ENCODE results near the gene DNAJB14. TPM values are rescaled to one million over a fixed set of nuclear protein-coding genes. Genes with fewer than 3 reads are reported as not detected.
A peak's percentile ranks its signal among the peaks of the same experiment; 100 is the strongest.

The DNAJB14 gene
- total RNA-seq, 5 donors from 2014 or later (not counting 1 experiment from before 2014, with no cell fraction given), result 48.9 to 66.5 (median 61.7) TPM

- Mint-ChIP-seq H3K9me3 (peaks cover 0 to 13% (median 0%) of the 10 kb centered on the region in 3 donors), H3K36me3 (peaks cover 47% of the 10 kb centered on the region), H3K4me1 (peaks cover 48 to 60% (median 49%) of the 10 kb centered on the region in 3 donors), H3K27me3 (no peaks in the 10 kb centered on the region), H3K27ac (no peak overlapping the region), H3K4me3 (peak overlapping the region in 1 of 3 donors; percentile 17)
- no peak for DNase-seq
- H3K27me3 ChIP-seq (replicated peaks in 1 of 2; ENCODE audit: control insufficient read depth in 2 of 2, extremely low read depth in 1 of 2, insufficient read depth in 2 of 2, low read length in 1 of 2), result no peaks in the 10 kb centered on the region
- ChIA-PET CTCF (interaction anchor here (0.6 to 1.7 kb wide), 3 partner anchors 14 to 1530 kb away, joined by 3 to 6 read pairs (median 3); no protein-coding TSS in a partner anchor), POLR2A (interaction anchor here in 1 of 2 donors (0.7 kb wide), 1 partner anchor 14 kb away, joined by 4 read pairs; no protein-coding TSS in a partner anchor)
- peaks cover 5 to 8% of the 10 kb centered on the region in 2 donors for H3K36me3 ChIP-seq (ENCODE audit: control insufficient read depth in 2 of 2, extremely low read depth in 1 of 2, insufficient read depth in 1 of 2, low read length in 1 of 2)
- peaks cover 0 to 10% of the 10 kb centered on the region in 2 experiments for H3K4me1 ChIP-seq (ENCODE audit: control insufficient read depth in 1 of 2, extremely low read depth in 1 of 2, insufficient read depth in 2 of 2, low read length in 2 of 2)
- no peak overlapping the region for H3K4me3 ChIP-seq (ENCODE audit: control insufficient read depth in 1 of 2, extremely low read depth in 1 of 2, low read length in 1 of 2)
- peaks cover 5% of the 10 kb centered on the region for H3K9me3 ChIP-seq
- H3K27ac ChIP-seq (ENCODE audit: low read length), result no peak overlapping the region
- ATAC-seq (replicated peaks in 1 of 4), result no peak
Observed at GRCh38 chr4:99934891-99935290, 11.5 kb downstream of the DNAJB14 start.

GRCh38 chr4:99927566-99927965, 18.9 kb downstream of the DNAJB14 start:
- POLR2A ChIA-PET, result interaction anchor here in 1 of 2 donors (1.5 kb wide), 1 partner anchor 21 kb away, joined by 4 read pairs; no protein-coding TSS in a partner anchor
- H3K4me3 Mint-ChIP-seq, result no peak overlapping the region
- H3K27ac ChIP-seq (ENCODE audit: low read length), result no peak overlapping the region
- WGBS (ENCODE audit: insufficient coverage), result no CpG with 5 or more reads among the region's 2 CpGs
- H3K4me1 ChIP-seq (ENCODE audit: control insufficient read depth in 1 of 2, extremely low read depth in 1 of 2, insufficient read depth in 2 of 2, low read length in 2 of 2), result peaks cover 3 to 6% of the 10 kb centered on the region in 2 experiments
- peaks cover 3 to 28% of the 10 kb centered on the region in 2 donors for H3K36me3 ChIP-seq (ENCODE audit: control insufficient read depth in 2 of 2, extremely low read depth in 1 of 2, insufficient read depth in 1 of 2, low read length in 1 of 2)
- no peaks in the 10 kb centered on the region for H3K27me3 ChIP-seq (replicated peaks in 1 of 2; ENCODE audit: control insufficient read depth in 2 of 2, extremely low read depth in 1 of 2, insufficient read depth in 2 of 2, low read length in 1 of 2)
- H3K27ac Mint-ChIP-seq, result peak overlapping the region in 1 of 2 donors; percentile 3
- no peaks in the 10 kb centered on the region for H3K27me3 Mint-ChIP-seq
- CTCF ChIA-PET, result interaction anchor here (0.6 to 1.4 kb wide), 3 partner anchors 15 to 43 kb away, joined by 3 to 4 read pairs (median 4); no protein-coding TSS in a partner anchor
- no peaks in the 10 kb centered on the region for H3K9me3 Mint-ChIP-seq
- peaks cover 29% of the 10 kb centered on the region for H3K36me3 Mint-ChIP-seq
- H3K4me3 ChIP-seq (ENCODE audit: control insufficient read depth in 1 of 2, extremely low read depth in 1 of 2, low read length in 1 of 2), result no peak overlapping the region
- ATAC-seq (replicated peaks in 1 of 4) (no peak), DNase-seq (no peak)
- H3K9me3 ChIP-seq, result no peaks in the 10 kb centered on the region
- H3K4me1 Mint-ChIP-seq, result peaks cover 46 to 53% (median 49%) of the 10 kb centered on the region in 3 donors

DNA sequence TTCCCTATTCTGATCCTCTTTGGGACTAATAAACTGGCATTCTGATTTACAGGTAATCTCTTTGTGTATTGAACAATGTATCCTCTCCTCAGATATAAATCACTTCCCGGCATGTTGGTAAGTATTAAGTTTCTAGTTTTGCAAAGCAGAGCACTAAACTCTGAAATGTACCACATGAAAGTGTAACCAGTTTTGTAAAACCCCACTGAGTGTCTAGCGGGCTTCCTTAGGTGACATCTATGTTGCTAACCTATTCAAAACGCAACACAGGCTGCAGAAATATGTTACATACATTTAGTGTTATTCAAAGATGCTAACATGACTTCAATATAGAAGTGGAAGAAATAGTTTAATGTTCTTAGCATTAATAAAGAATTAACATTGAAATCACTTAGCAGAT, 25.2 kb downstream of the DNAJB14 start:
- peak in 7 of 35 experiments; percentile 3 to 46 (median 7) for DNase-seq
- WGBS (ENCODE audit: insufficient coverage), result no CpG with 5 or more reads among the region's 3 CpGs
- Histone ChIP-seq H3K4me3 (ENCODE audit: control insufficient read depth in 1 of 2, extremely low read depth in 1 of 2, low read length in 1 of 2) (no peak overlapping the region), H3K9me3 (peaks cover 10% of the 10 kb centered on the region), H3K27ac (ENCODE audit: low read length) (no peak overlapping the region), H3K27me3 (replicated peaks in 1 of 2; ENCODE audit: control insufficient read depth in 2 of 2, extremely low read depth in 1 of 2, insufficient read depth in 2 of 2, low read length in 1 of 2) (no peaks in the 10 kb centered on the region), H3K4me1 (ENCODE audit: control insufficient read depth in 1 of 2, extremely low read depth in 1 of 2, insufficient read depth in 2 of 2, low read length in 2 of 2) (peaks cover 4 to 21% of the 10 kb centered on the region in 2 experiments), H3K36me3 (ENCODE audit: control insufficient read depth in 2 of 2, extremely low read depth in 1 of 2, insufficient read depth in 1 of 2, low read length in 1 of 2) (peaks cover 0 to 33% of the 10 kb centered on the region in 2 donors)
- peak overlapping the region in 1 of 3 donors; percentile 39 for H3K4me3 Mint-ChIP-seq
- H3K36me3 Mint-ChIP-seq, result peaks cover 50% of the 10 kb centered on the region
- CTCF ChIA-PET, result interaction anchor here in 1 of 2 donors (1.1 to 1.9 kb wide), 3 partner anchors 27 to 29 kb away, joined by 3 to 10 read pairs (median 5); partner anchors contain the start of gene H2AZ1
- H3K9me3 Mint-ChIP-seq, result peaks cover 7 to 13% (median 9%) of the 10 kb centered on the region in 3 donors
- H3K4me1 Mint-ChIP-seq, result peaks cover 17 to 34% (median 24%) of the 10 kb centered on the region in 3 donors
- no peaks in the 10 kb centered on the region for H3K27me3 Mint-ChIP-seq
- ATAC-seq (replicated peaks in 1 of 4), result peak; percentile 43 to 99 (median 84)
- peak overlapping the region; percentile 71 to 85 for H3K27ac Mint-ChIP-seq
- POLR2A ChIA-PET, result interaction anchor here (0.6 to 1.4 kb wide), 6 partner anchors 8 to 29 kb away, joined by 3 to 4 read pairs (median 4); partner anchors contain the start of gene H2AZ1 (in 1 of the 2)

GRCh38 chr4:99918656-99919055, 27.8 kb downstream of the DNAJB14 start:
- no peak for DNase-seq
- Histone ChIP-seq H3K4me3 (ENCODE audit: control insufficient read depth in 1 of 2, extremely low read depth in 1 of 2, low read length in 1 of 2) (no peak overlapping the region), H3K4me1 (ENCODE audit: control insufficient read depth in 1 of 2, extremely low read depth in 1 of 2, insufficient read depth in 2 of 2, low read length in 2 of 2) (peaks cover 6 to 18% of the 10 kb centered on the region in 2 experiments), H3K27me3 (replicated peaks in 1 of 2; ENCODE audit: control insufficient read depth in 2 of 2, extremely low read depth in 1 of 2, insufficient read depth in 2 of 2, low read length in 1 of 2) (no peaks in the 10 kb centered on the region), H3K36me3 (ENCODE audit: control insufficient read depth in 2 of 2, extremely low read depth in 1 of 2, insufficient read depth in 1 of 2, low read length in 1 of 2) (peaks cover 0 to 34% of the 10 kb centered on the region in 2 donors), H3K27ac (ENCODE audit: low read length) (no peak overlapping the region), H3K9me3 (peaks cover 10% of the 10 kb centered on the region)
- Mint-ChIP-seq H3K4me1 (peaks cover 12 to 36% (median 26%) of the 10 kb centered on the region in 3 donors), H3K4me3 (no peak overlapping the region), H3K9me3 (peaks cover 7 to 13% (median 9%) of the 10 kb centered on the region in 3 donors), H3K36me3 (peaks cover 62% of the 10 kb centered on the region), H3K27ac (no peak overlapping the region), H3K27me3 (no peaks in the 10 kb centered on the region)
- ChIA-PET CTCF (no interaction called here), POLR2A (no interaction called here)
- ATAC-seq (replicated peaks in 1 of 4), result no peak
- WGBS (ENCODE audit: insufficient coverage), result no CpG with 5 or more reads among the region's 2 CpGs

GRCh38 chr4:99917575-99917974, 28.8 kb downstream of the DNAJB14 start:
- H3K36me3 ChIP-seq (ENCODE audit: control insufficient read depth in 2 of 2, extremely low read depth in 1 of 2, insufficient read depth in 1 of 2, low read length in 1 of 2), result peaks cover 0 to 24% of the 10 kb centered on the region in 2 donors
- Mint-ChIP-seq H3K36me3 (peaks cover 66% of the 10 kb centered on the region), H3K27me3 (no peaks in the 10 kb centered on the region), H3K4me3 (no peak overlapping the region), H3K4me1 (peaks cover 15 to 40% (median 29%) of the 10 kb centered on the region in 3 donors), H3K9me3 (peaks cover 7 to 13% (median 9%) of the 10 kb centered on the region in 3 donors), H3K27ac (no peak overlapping the region)
- CTCF ChIA-PET, result interaction anchor here in 1 of 2 donors (0.6 kb wide), 1 partner anchor 29 kb away, joined by 3 read pairs; the partner anchor contains the start of gene DNAJB14
- H3K27ac ChIP-seq (ENCODE audit: low read length), result no peak overlapping the region
- DNase-seq, result no peak
- WGBS (ENCODE audit: insufficient coverage), result no CpG with 5 or more reads among the region's 3 CpGs
- no peaks in the 10 kb centered on the region for H3K27me3 ChIP-seq (replicated peaks in 1 of 2; ENCODE audit: control insufficient read depth in 2 of 2, extremely low read depth in 1 of 2, insufficient read depth in 2 of 2, low read length in 1 of 2)
- H3K9me3 ChIP-seq, result peaks cover 10% of the 10 kb centered on the region
- POLR2A ChIA-PET, result interaction anchor here (0.5 to 0.6 kb wide), 3 partner anchors 20 to 463 kb away, joined by 3 to 5 read pairs (median 3); no protein-coding TSS in a partner anchor
- H3K4me3 ChIP-seq (ENCODE audit: control insufficient read depth in 1 of 2, extremely low read depth in 1 of 2, low read length in 1 of 2), result no peak overlapping the region
- H3K4me1 ChIP-seq (ENCODE audit: control insufficient read depth in 1 of 2, extremely low read depth in 1 of 2, insufficient read depth in 2 of 2, low read length in 2 of 2), result peaks cover 6 to 18% of the 10 kb centered on the region in 2 experiments
- ATAC-seq (replicated peaks in 1 of 4), result no peak

DNA sequence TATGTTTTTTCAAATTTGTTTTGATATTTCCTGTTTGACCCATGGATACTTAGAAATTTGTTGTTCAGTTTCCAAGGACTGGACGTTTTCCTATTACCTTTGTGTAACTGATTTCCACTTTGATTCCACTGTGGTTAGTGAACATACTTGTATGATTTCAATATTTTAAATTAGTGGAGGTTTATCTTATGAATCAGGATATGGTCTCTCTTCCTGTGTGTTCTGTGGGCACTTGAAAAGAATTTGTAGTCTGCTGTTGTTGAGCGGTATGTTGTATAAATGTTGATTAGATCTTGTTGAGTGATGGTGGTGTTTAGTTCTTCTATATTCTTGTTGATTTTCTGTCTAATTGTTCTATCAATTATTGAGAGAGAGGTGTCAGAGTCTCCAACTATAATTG, 31.0 kb downstream of the DNAJB14 start:
- Histone ChIP-seq H3K27ac (ENCODE audit: low read length) (no peak overlapping the region), H3K36me3 (ENCODE audit: control insufficient read depth in 2 of 2, extremely low read depth in 1 of 2, insufficient read depth in 1 of 2, low read length in 1 of 2) (peaks cover 0 to 25% of the 10 kb centered on the region in 2 donors), H3K4me3 (ENCODE audit: control insufficient read depth in 1 of 2, extremely low read depth in 1 of 2, low read length in 1 of 2) (no peak overlapping the region), H3K9me3 (peaks cover 10% of the 10 kb centered on the region), H3K4me1 (ENCODE audit: control insufficient read depth in 1 of 2, extremely low read depth in 1 of 2, insufficient read depth in 2 of 2, low read length in 2 of 2) (peaks cover 2 to 6% of the 10 kb centered on the region in 2 experiments), H3K27me3 (replicated peaks in 1 of 2; ENCODE audit: control insufficient read depth in 2 of 2, extremely low read depth in 1 of 2, insufficient read depth in 2 of 2, low read length in 1 of 2) (no peaks in the 10 kb centered on the region)
- no CpG with 5 or more reads among the region's 2 CpGs for WGBS (ENCODE audit: insufficient coverage)
- H3K27me3 Mint-ChIP-seq, result no peaks in the 10 kb centered on the region
- H3K4me3 Mint-ChIP-seq, result no peak overlapping the region
- POLR2A ChIA-PET, result no interaction called here
- DNase-seq, result no peak
- peak overlapping the region in 1 of 2 donors; percentile 2 for H3K27ac Mint-ChIP-seq
- CTCF ChIA-PET, result no interaction called here
- peaks cover 8 to 38% (median 23%) of the 10 kb centered on the region in 3 donors for H3K4me1 Mint-ChIP-seq
- ATAC-seq (replicated peaks in 1 of 4), result no peak
- H3K36me3 Mint-ChIP-seq, result peaks cover 66% of the 10 kb centered on the region
- peaks cover 7 to 13% (median 9%) of the 10 kb centered on the region in 3 donors for H3K9me3 Mint-ChIP-seq

Data from T-cell (primary cell).